DND-41 (cell line): Measurements from ENCODE around the gene SMG7.
A peak's percentile ranks its signal among the peaks of the same experiment; 100 is the strongest.

Source experiments
- ATAC-seq: fragments of 200-7000 bp; cut with Tn5 transposase; 3 replicates; pipeline ENCODE4 v1.9.1; 2021; ENCODE audit warnings: low read depth; ENCODE audit not compliant: insufficient read depth
- DNase-seq: peaks from one replicate; pipeline ENCODE4 v3.0.0-alpha.2; 2020
- H2AFZ ChIP-seq: 2 replicates; pipeline ENCODE4 v1.6.0; 2012; ENCODE audit warnings: low read depth, low read length
- H3K27ac ChIP-seq: 2 replicates; pipeline ENCODE4 v1.5.1; 2012; ENCODE audit warnings: low read length, inconsistent platforms
- H3K27me3 ChIP-seq: fragments of 200-600 bp; sonication (generic); 2 replicates; pipeline ENCODE4 v1.6.0; 2012; ENCODE audit warnings: low read length, mild to moderate bottlenecking, inconsistent platforms; ENCODE audit not compliant: insufficient read depth, poor library complexity
- H3K36me3 ChIP-seq: 2 replicates; pipeline ENCODE4 v1.5.1; 2012; ENCODE audit warnings: low read length, inconsistent platforms; ENCODE audit not compliant: insufficient read depth
- H3K4me1 ChIP-seq: 2 replicates; pipeline ENCODE4 v1.5.1; 2012; ENCODE audit warnings: mild to moderate bottlenecking, low read length; ENCODE audit not compliant: insufficient read depth
- H3K4me2 ChIP-seq: 2 replicates; pipeline ENCODE4 v1.6.0; 2012; ENCODE audit warnings: mild to moderate bottlenecking, moderate library complexity, low read length, inconsistent platforms; ENCODE audit not compliant: insufficient read depth
- H3K4me3 ChIP-seq, 2 experiments: fragments of 200-600 bp in 1 of 2; shearing (Covaris generic) in 1 of 2; 2 replicates each; pipeline ENCODE4 v1.5.1; 2012 to 2016; ENCODE audit warnings: inconsistent platforms in 2 of 2, low read length in 2 of 2, mild to moderate bottlenecking in 2 of 2, low read depth in 1 of 2, moderate library complexity in 1 of 2
- H3K79me2 ChIP-seq: 2 replicates; pipeline ENCODE4 v1.6.0; 2012; ENCODE audit warnings: low read length, inconsistent platforms; ENCODE audit not compliant: insufficient read depth
- H3K9ac ChIP-seq: 2 replicates; pipeline ENCODE4 v1.6.0; 2012; ENCODE audit warnings: low read depth, mild to moderate bottlenecking, inconsistent platforms, low read length, moderate library complexity
- H3K9me3 ChIP-seq: 2 replicates; pipeline ENCODE4 v1.5.1; 2012; ENCODE audit warnings: low read length, moderate library complexity, mild to moderate bottlenecking, inconsistent platforms; ENCODE audit not compliant: insufficient read depth, severe bottlenecking
- H4K20me1 ChIP-seq: 2 replicates; pipeline ENCODE4 v1.6.0; 2012; ENCODE audit warnings: low read length; ENCODE audit not compliant: insufficient read depth
- CTCF ChIP-seq: IDR thresholded peaks from 2 replicates; pipeline ENCODE4 v1.5.1; 2012; ENCODE audit warnings: borderline replicate concordance, low read length, moderate library complexity, mild to moderate bottlenecking; ENCODE audit not compliant: poor library complexity, severe bottlenecking; ENCODE audit errors: extremely low read depth
- EZH2 ChIP-seq: IDR thresholded peaks from 3 replicates; pipeline ENCODE4 v1.6.1; 2012; ENCODE audit warnings: borderline replicate concordance, low read depth, mild to moderate bottlenecking, moderate library complexity, low read length, inconsistent platforms; ENCODE audit not compliant: severe bottlenecking

The SMG7 gene

GRCh38 chr1:183580281-183580682, 108.0 kb downstream of the SMG7 start:
- peak; percentile 94 for ATAC-seq
- peak overlapping the region in 1 of 2 experiments; percentile 41; a peak in 2 of 4 replicates for H3K4me3 ChIP-seq
- peaks cover 17% of the 10 kb centered on the region for H3K4me1 ChIP-seq
- H3K27ac ChIP-seq = peak overlapping the region; percentile 82
- H3K9ac ChIP-seq = peak overlapping the region; percentile 41
- H3K79me2 ChIP-seq = no peaks in the 10 kb centered on the region
- no peaks in the 10 kb centered on the region for H4K20me1 ChIP-seq
- no peaks in the 10 kb centered on the region for H3K27me3 ChIP-seq
- TF ChIP-seq CTCF (peak; percentile 62), EZH2 (no peak)
- peak; percentile 84 for DNase-seq
- H3K36me3 ChIP-seq = no peaks in the 10 kb centered on the region
- H3K9me3 ChIP-seq = no peaks in the 10 kb centered on the region
- peak overlapping the region; percentile 65 for H3K4me2 ChIP-seq
- H2AFZ ChIP-seq = peak overlapping the region; percentile 69

DNA sequence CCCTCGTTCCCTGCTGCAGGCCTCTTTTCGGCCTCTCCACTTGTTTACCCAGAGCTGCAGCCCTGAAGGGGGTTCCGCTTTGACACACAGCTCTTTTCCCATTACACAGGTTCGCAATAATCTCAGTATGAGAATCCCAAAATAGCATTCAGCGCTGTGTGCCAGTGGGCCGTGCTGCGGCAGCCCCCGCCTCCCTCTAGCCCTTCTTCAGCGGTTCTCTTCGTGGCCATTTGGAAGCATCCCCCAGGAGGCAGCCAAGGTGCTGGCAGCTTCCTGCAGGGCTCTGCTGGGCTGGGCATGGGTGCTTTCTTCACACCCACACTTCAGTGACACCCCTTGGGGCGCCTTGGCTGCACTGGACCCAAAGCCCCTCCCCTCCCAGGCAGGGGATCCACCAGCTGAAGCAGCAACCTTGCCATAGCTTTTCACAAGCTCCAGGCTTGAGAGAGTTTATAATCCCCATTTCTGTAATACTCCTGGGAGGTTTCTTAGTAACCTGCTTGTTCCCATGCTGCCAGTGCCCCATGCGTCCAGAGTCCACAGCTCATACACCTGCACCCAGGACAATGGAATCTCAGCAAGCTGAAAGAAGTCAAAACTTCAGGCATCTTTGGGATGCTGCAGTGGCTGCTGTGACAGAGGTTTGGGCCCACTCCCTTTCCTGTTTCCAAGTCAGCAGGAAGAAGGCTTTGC, 109.9 kb downstream of the SMG7 start:
- Histone ChIP-seq H2AFZ (no peak overlapping the region), H3K79me2 (no peaks in the 10 kb centered on the region), H3K9ac (no peak overlapping the region), H3K27me3 (no peaks in the 10 kb centered on the region), H3K36me3 (no peaks in the 10 kb centered on the region), H3K27ac (no peak overlapping the region), H3K4me3 (no peak overlapping the region), H4K20me1 (no peaks in the 10 kb centered on the region), H3K9me3 (no peaks in the 10 kb centered on the region), H3K4me2 (no peak overlapping the region), H3K4me1 (peaks cover 17% of the 10 kb centered on the region)
- TF ChIP-seq CTCF (no peak), EZH2 (no peak)
- ATAC-seq = no peak
- DNase-seq = no peak

DNA sequence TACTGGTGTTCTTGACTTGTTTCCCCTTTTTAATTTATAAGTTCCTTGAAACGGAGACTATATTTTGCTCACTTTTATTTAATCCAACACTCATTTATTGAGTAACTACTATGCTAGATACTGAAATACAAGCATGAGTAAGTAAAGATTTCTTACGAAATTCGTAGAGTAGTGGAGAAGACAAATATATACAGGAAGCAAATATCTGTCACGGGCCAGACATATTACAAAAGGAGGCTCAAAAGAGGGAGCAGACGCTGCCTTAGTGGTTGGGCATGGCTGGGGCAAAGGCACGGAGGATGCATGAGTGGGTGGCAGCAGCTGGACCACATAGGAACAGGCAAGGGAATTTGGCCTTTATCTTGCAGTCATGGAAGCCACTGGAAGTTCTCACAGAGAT, 111.2 kb downstream of the SMG7 start:
- H3K4me2 ChIP-seq = no peak overlapping the region
- DNase-seq = no peak
- ATAC-seq = no peak

More for the DNA sequence above, 111.2 kb downstream of the SMG7 start:
- Histone ChIP-seq H4K20me1 (no peaks in the 10 kb centered on the region), H3K9ac (no peak overlapping the region), H3K27ac (no peak overlapping the region), H3K27me3 (no peaks in the 10 kb centered on the region), H3K9me3 (no peaks in the 10 kb centered on the region), H2AFZ (no peak overlapping the region), H3K4me1 (peaks cover 17% of the 10 kb centered on the region), H3K36me3 (no peaks in the 10 kb centered on the region), H3K4me3 (no peak overlapping the region), H3K79me2 (no peaks in the 10 kb centered on the region)
- TF ChIP-seq EZH2 = no peak
- TF ChIP-seq CTCF = no peak
